Fibroblast of skin of scalp (primary cell): ENCODE results near the gene C1RL.
"Not testable (repeated sequence)": the region's sequence is repeated elsewhere in the genome, so short reads cannot be mapped to it uniquely, and the experiment has no call there.

Experiments used
- DNase-seq: peaks from one replicate; pipeline ENCODE4 v3.0.0-alpha.2; 2013

C1RL gene

GRCh38 chr12:7060353-7060954, 48.6 kb downstream of the C1RL start, which contains the start of gene C1S:
Gene C1S, plus strand, starts transcription at chr12:7060718. Its CDS starts 1,195 bp downstream, at chr12:7061913.
- peak; percentile 98 for DNase-seq

- DNase-seq = no peak
These were observed 49.2 kb downstream of the C1RL start for GRCh38 chr12:7059780-7060179.

DNA sequence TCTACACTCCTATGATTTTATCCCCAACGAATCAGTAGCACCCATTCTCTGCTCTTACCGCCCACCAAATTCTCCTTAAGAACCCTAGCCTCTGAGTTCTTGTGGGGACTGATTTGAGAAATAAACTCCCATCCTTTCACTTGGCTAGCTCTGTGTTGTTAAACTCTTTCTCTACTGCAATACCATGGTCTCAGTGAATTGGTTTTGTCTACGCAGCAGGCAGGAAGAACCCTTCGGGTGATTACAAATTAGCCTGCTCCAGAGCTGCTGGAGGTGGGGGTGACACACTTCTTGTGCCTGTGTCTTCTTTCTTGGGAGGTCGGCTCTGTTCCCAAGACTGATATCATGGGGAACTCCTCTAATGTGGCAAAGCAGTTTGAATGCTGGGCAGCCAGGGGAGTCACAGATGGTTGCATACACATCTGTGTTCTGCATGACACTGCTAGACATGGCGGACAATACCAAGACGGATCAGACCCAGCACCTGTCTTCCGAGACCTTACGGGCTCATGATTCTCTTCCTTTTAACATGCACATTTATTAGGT, 50.1 kb downstream of the C1RL start:
- no peak for DNase-seq

- DNase-seq = no peak
These were observed 50.7 kb downstream of the C1RL start for GRCh38 chr12:7058163-7058845.

- DNase-seq = not testable (repeated sequence)
These were observed 53.3 kb downstream of the C1RL start for GRCh38 chr12:7055736-7056135.

DNA sequence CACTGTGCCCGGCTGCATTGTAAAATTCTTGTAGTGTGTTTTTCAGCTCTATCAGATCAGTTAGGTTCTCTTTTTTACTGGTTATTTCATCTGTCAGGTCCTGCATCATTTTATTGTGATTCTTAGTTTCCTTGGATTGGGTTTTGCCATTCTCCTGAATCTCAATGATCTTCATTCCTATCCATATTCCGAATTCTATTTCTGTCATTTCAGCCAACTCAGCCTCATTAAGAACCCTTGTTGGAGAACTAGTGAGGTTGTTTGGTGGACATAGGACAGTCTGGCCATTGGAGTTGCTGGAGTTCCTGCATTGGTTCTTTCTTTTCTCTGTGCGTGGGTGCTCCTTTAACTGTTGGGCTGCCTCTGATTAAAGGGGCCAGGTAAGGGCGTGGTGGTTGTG, 54.1 kb downstream of the C1RL start:
- DNase-seq = no peak

DNA sequence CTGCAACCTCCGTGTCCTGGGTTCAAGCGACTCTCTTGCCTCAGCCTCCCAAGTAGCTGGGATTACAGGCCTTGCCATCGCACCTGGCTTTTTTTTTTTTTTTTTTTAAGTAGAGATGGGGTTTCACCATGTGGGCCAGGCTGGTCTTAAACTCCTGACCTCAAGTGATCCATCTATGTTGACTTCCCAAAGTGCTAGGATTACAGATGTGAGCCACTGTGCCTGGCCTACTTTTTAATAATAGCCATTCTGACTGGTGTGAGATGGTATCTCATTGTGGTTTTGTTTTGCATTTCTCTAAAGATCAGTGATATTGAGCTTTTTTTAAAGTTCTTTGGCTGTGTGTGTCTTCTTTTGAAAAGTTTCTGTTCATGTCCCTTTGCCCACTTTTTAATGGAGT, 59.0 kb downstream of the C1RL start:
- not testable (repeated sequence) for DNase-seq

DNA sequence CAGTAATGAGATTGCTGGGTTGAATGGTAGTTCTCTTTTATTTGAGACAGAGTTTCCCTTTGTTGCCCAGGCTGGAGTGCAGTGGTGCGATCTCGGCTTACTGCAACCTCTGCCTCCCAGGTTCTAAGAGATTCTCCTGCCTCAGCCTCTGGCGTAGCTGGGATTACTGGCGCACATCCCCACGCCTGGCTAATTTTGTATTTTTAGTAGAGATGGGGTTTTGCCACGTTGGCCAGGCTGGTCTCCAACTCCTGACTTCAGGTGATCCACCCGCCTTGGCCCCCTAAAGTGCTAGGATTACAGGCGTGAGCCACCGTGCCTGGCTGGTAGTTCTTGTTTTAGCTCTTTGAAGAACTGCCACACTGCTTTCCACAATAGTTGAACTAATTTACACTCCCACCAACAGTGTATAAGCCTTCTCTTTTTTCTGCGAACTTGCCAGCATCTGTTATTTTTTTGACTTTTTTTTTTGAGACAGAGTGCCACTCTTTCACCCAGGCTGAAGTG, 59.5 kb downstream of the C1RL start:
- DNase-seq = not testable (repeated sequence)

GRCh38 chr12:7047306-7047705, 61.7 kb downstream of the C1RL start:
- DNase-seq = no peak

DNA sequence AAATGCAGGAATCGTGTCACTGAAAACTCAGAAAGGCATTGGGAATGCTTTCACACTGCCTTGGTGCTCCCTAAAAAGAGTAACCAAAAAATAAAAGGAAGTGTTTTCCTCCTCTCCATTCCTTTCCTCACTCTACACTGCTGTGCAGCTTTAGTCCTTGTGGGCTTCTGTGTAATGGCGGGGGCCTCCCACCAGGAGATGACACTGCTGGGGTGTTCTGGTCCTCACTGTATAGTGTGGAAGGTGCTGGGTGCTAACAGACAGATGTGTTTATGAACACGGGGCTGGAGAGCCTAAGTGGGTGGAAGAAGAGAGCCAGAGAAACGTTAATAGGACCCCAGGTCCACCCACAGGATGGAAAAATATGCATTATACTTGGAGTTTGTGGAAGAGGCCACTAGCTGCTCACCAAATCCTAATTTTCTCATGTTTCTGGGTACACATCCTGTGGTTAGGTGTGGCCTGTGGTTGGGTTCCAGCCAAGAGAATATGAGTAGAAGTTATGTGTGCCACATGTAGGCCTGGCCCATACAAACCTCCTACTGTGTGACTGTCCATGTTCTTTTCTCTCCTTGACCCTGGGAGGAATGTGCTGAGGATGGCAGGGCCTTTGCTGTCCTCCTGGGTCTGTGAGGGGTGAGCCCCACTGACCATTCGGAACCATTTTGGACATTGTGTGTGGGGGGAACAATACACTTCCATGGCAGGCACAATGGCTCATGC, 62.5 kb downstream of the C1RL start:
- no peak for DNase-seq

- DNase-seq = no peak
These were observed 63.1 kb downstream of the C1RL start for GRCh38 chr12:7045913-7046312.
